Activated naive CD8-positive, alpha-beta T cell treated with anti-CD3 and anti-CD28 coated beads, Interleukin-2, amount 10 ng/mL, durations not matched to agents 7 days and 5 days (primary cell): Measurements from ENCODE around the gene PLEKHM3. TPM values are rescaled to one million over a fixed set of nuclear protein-coding genes. Genes with fewer than 3 reads are reported as not detected.

ENCODE experiments used
- ATAC-seq: fragments of 150-1000 bp; cut with Tn5 transposase; one replicate; pipeline ENCODE4 v1.10.0; 2021; ENCODE audit warnings: low read depth, moderate library complexity
- POLR2A ChIA-PET: fragments of 350-600 bp; sonication (Branson Sonifier 250); formaldehyde crosslinking; loops from one replicate; lab custom pipeline; 2021; ENCODE audit warnings: antibody characterized with exemption; lab: Charles Lee
- DNase-seq: peaks from one replicate; pipeline ENCODE4 v3.0.0; 2021
- H3K27ac Mint-ChIP-seq: one replicate; pipeline ENCODE4 v1.8.0; 2022; ENCODE audit warnings: mild to moderate bottlenecking, mixed read lengths
- H3K27me3 Mint-ChIP-seq: one replicate; pipeline ENCODE4 v1.8.0; 2022; ENCODE audit warnings: mild to moderate bottlenecking, moderate library complexity, mixed read lengths
- H3K36me3 Mint-ChIP-seq: one replicate; pipeline ENCODE4 v1.8.0; 2021; ENCODE audit warnings: mild to moderate bottlenecking, mixed read lengths
- H3K4me1 Mint-ChIP-seq: one replicate; pipeline ENCODE4 v1.8.0; 2021; ENCODE audit warnings: mixed read lengths
- H3K4me3 Mint-ChIP-seq: one replicate; pipeline ENCODE4 v1.8.0; 2022; ENCODE audit warnings: mild to moderate bottlenecking, moderate library complexity, mixed read lengths
- H3K9me3 Mint-ChIP-seq: one replicate; pipeline ENCODE4 v1.8.0; 2021; ENCODE audit warnings: mixed read lengths
- total RNA-seq, 2 experiments: library from RNA; stranded (reverse); gene quantifications; one replicate each; pipeline ENCODE4 v1.2.3, GENCODE V29; 2021

Gene PLEKHM3
- total RNA-seq, 2 experiments from 2014 or later, result 8.7 to 9.5 TPM

GRCh38 chr2:207905546-207905945, 119.8 kb downstream of the PLEKHM3 start:
- no peak overlapping the region for H3K4me3 Mint-ChIP-seq
- POLR2A ChIA-PET, result no interaction called here

DNA sequence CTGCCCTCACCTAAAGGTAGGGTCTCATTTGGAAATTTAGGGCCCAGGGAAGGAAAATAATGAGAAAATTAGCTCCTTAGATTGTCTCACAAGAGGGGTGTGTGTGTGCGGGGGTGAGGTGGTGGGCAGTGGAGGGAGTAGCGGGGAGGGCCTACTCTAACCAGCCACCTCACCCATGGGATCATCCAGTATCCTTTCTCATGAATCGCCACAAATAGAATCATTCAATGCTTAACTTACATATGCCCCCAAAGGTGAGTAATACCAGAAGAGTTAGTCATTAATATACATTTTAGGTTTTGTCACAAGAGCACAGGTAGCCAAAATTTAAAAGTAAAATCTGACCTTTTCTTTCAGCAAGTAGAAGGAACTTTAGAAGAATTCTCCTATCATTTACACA, 122.1 kb downstream of the PLEKHM3 start:
- Mint-ChIP-seq H3K9me3 (no peaks in the 10 kb centered on the region), H3K27me3 (no peaks in the 10 kb centered on the region), H3K27ac (no peak overlapping the region), H3K36me3 (no peaks in the 10 kb centered on the region), H3K4me3 (no peak overlapping the region), H3K4me1 (no peaks in the 10 kb centered on the region)
- DNase-seq, result no peak
- ATAC-seq, result no peak
- POLR2A ChIA-PET, result no interaction called here

More at GRCh38 chr2:207905546-207905945, 119.8 kb downstream of the PLEKHM3 start:
- no peak for DNase-seq
- Mint-ChIP-seq H3K27me3 (no peaks in the 10 kb centered on the region), H3K36me3 (peaks cover under 1% of the 10 kb centered on the region), H3K27ac (no peak overlapping the region), H3K9me3 (no peaks in the 10 kb centered on the region), H3K4me1 (no peaks in the 10 kb centered on the region)
- ATAC-seq, result no peak

GRCh38 chr2:207902821-207903220, 122.5 kb downstream of the PLEKHM3 start:
- no peak for DNase-seq
- POLR2A ChIA-PET, result no interaction called here
- Mint-ChIP-seq H3K4me3 (no peak overlapping the region), H3K9me3 (no peaks in the 10 kb centered on the region), H3K36me3 (no peaks in the 10 kb centered on the region), H3K4me1 (no peaks in the 10 kb centered on the region), H3K27ac (no peak overlapping the region), H3K27me3 (no peaks in the 10 kb centered on the region)
- no peak for ATAC-seq

- Mint-ChIP-seq H3K4me1 (no peaks in the 10 kb centered on the region), H3K27me3 (no peaks in the 10 kb centered on the region), H3K27ac (no peak overlapping the region), H3K36me3 (no peaks in the 10 kb centered on the region), H3K4me3 (no peak overlapping the region), H3K9me3 (no peaks in the 10 kb centered on the region)
- DNase-seq (no peak), ATAC-seq (no peak)
- POLR2A ChIA-PET, result no interaction called here
These were observed 123.5 kb downstream of the PLEKHM3 start for GRCh38 chr2:207901829-207902228.

- Mint-ChIP-seq H3K4me1 (no peaks in the 10 kb centered on the region), H3K27ac (no peak overlapping the region), H3K27me3 (no peaks in the 10 kb centered on the region), H3K4me3 (no peak overlapping the region), H3K36me3 (no peaks in the 10 kb centered on the region), H3K9me3 (no peaks in the 10 kb centered on the region)
- ATAC-seq, result no peak
- no peak for DNase-seq
- POLR2A ChIA-PET, result no interaction called here
These were observed 123.9 kb downstream of the PLEKHM3 start for GRCh38 chr2:207901401-207901800.

DNA sequence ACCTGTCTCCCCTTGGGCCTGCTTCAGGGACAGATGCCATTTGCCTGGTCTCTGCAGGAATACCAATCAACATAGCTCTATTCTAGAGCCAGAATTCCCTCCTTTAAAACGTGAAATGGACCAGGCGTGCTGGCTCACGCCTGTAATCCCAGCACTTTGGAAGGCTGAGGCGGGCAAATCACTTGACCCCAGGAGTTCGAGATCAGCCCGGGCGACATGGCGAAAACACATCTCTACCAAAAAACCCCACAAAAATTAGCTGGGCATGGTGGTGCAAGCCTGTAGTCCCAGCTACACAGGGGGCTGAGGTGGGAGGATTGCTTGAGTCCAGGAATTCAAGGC, 127.0 kb downstream of the PLEKHM3 start:
- Mint-ChIP-seq H3K9me3 (no peaks in the 10 kb centered on the region), H3K4me3 (no peak overlapping the region), H3K36me3 (no peaks in the 10 kb centered on the region), H3K27ac (no peak overlapping the region), H3K27me3 (no peaks in the 10 kb centered on the region), H3K4me1 (no peaks in the 10 kb centered on the region)
- POLR2A ChIA-PET, result no interaction called here
- ATAC-seq (no peak), DNase-seq (no peak)

DNA sequence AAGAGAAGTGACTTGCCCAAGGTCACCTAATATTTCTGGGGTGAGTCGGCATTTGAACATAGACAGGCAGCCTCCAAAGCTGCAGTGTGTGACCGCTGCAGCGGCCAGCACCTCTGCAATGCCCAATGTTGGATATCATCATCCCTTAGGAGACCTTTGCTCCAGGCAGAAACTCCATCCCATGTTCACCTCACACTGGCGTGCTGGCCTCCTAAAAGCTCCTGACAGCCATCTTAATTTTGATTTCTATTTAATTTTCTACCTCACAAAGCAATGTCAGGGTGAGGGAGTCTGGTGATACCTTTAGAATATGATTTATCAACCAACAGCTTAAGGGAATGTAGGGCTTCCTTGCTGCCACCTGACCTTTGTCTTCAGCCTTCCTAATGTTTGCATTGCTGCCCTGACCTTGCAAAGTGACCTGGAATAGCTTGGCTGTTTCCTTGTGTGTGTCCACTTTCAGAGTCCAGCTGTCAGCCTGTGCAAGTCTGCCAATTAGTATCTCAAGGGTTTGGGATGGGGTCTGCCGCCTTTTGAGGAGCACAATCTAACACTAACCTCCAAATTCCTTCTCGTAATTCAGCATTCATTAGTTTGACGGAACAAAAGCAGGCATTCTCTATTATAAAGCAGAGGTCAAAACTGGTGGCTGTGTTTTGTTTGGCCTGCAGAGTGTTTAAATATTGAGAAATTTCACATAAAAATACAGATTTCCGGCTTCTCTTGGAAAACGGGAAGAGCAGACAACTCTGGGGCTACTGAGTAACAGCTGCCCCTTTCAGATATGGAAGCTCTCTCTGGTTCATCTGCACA, 127.6 kb downstream of the PLEKHM3 start:
- no peaks in the 10 kb centered on the region for H3K36me3 Mint-ChIP-seq
- ATAC-seq, result no peak
- no peak overlapping the region for H3K4me3 Mint-ChIP-seq
- DNase-seq, result no peak
- H3K9me3 Mint-ChIP-seq, result no peaks in the 10 kb centered on the region
- H3K4me1 Mint-ChIP-seq, result no peaks in the 10 kb centered on the region
- no peak overlapping the region for H3K27ac Mint-ChIP-seq
- POLR2A ChIA-PET, result no interaction called here
- no peaks in the 10 kb centered on the region for H3K27me3 Mint-ChIP-seq

DNA sequence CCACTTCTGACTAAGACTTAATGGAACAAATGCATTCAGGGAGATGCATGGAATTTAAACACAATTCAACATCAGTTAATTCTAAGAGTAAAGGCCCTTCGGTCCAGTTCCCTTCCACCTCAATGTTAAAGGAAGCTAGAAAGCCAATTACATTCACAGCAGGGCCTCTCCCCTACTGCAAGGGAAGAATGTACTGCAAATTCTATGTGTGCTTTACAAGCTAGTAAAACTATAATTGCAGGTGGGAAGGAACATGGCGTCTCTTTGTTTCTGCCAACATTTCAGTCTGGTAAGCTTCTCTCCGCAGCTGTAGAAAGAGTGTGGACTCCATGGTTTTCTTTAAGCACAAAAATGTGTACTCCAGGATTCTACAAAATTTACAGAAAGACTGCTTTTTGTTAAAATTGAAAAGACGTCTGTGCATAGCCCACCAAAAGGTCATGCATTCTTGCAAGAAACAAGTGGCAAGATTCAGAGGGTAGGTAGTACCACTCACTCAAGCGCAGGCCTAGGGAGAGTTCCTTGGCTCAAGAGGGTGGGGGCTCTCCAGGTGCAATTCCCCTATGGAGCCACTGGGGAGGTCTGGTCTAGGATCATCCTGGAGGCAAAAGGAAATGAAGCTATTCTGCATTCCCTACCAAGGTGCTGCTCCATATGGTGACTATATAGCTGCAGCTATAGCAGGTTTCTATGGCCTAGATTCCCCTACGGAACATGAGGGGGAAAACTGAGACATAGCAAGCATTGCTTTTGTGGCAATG, 128.6 kb downstream of the PLEKHM3 start:
- Mint-ChIP-seq H3K27me3 (no peaks in the 10 kb centered on the region), H3K27ac (no peak overlapping the region), H3K9me3 (no peaks in the 10 kb centered on the region), H3K4me1 (no peaks in the 10 kb centered on the region), H3K4me3 (no peak overlapping the region), H3K36me3 (no peaks in the 10 kb centered on the region)
- ATAC-seq (no peak), DNase-seq (no peak)
- POLR2A ChIA-PET, result no interaction called here

- ATAC-seq (no peak), DNase-seq (no peak)
- no peaks in the 10 kb centered on the region for H3K27me3 Mint-ChIP-seq
- POLR2A ChIA-PET, result no interaction called here
- no peaks in the 10 kb centered on the region for H3K36me3 Mint-ChIP-seq
- H3K4me1 Mint-ChIP-seq, result no peaks in the 10 kb centered on the region
- H3K4me3 Mint-ChIP-seq, result no peak overlapping the region
- H3K9me3 Mint-ChIP-seq, result no peaks in the 10 kb centered on the region
- H3K27ac Mint-ChIP-seq, result no peak overlapping the region
These were observed 130.0 kb downstream of the PLEKHM3 start for GRCh38 chr2:207895274-207895860.

DNA sequence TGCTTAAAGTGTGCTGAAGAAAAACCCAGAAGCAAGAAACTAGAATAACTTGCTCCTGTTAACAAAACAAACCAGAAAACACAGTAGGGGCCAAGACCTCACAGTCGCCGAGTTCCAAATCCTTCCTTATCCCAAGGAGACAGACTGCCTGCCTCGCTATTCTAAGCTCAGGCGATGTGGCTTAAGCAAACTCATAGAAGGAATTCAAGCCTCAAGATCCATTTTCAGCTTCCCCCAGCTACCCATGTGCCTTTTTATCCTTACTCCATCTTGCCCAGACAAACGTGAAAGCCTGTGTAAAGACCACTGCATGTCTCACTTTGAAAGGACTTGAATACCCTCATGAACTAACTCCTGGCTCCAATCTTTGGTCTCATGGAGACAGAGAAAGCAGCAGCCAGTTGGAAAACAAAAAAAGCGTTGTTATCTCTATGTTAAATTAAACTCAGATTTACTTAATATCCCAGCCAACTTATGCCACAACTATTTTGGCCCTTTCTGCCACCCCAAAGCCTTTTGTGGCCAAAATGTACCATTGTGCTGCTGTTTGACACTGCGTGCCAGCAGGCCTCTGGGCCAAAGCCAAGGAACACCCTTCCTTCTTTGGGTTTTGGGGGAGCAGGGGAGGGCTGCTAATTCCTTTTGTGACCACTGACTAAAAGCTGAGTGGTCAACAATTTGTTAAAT, 132.5 kb downstream of the PLEKHM3 start:
- no peaks in the 10 kb centered on the region for H3K4me1 Mint-ChIP-seq
- POLR2A ChIA-PET, result no interaction called here
- no peak overlapping the region for H3K27ac Mint-ChIP-seq
- no peak overlapping the region for H3K4me3 Mint-ChIP-seq
- no peak for ATAC-seq
- no peak for DNase-seq
- no peaks in the 10 kb centered on the region for H3K9me3 Mint-ChIP-seq
- no peaks in the 10 kb centered on the region for H3K36me3 Mint-ChIP-seq
- no peaks in the 10 kb centered on the region for H3K27me3 Mint-ChIP-seq

GRCh38 chr2:207891086-207891844, 134.1 kb downstream of the PLEKHM3 start:
- Mint-ChIP-seq H3K36me3 (no peaks in the 10 kb centered on the region), H3K4me1 (no peaks in the 10 kb centered on the region), H3K27me3 (no peaks in the 10 kb centered on the region), H3K4me3 (no peak overlapping the region), H3K9me3 (no peaks in the 10 kb centered on the region), H3K27ac (no peak overlapping the region)
- POLR2A ChIA-PET, result no interaction called here
- no peak for DNase-seq
- no peak for ATAC-seq

GRCh38 chr2:207887500-207887899, 137.8 kb downstream of the PLEKHM3 start:
- DNase-seq (no peak), ATAC-seq (no peak)
- H3K36me3 Mint-ChIP-seq, result no peaks in the 10 kb centered on the region
- H3K27me3 Mint-ChIP-seq, result no peaks in the 10 kb centered on the region
- H3K9me3 Mint-ChIP-seq, result no peaks in the 10 kb centered on the region
- POLR2A ChIA-PET, result no interaction called here
- no peak overlapping the region for H3K4me3 Mint-ChIP-seq
- no peaks in the 10 kb centered on the region for H3K4me1 Mint-ChIP-seq
- no peak overlapping the region for H3K27ac Mint-ChIP-seq

- DNase-seq (no peak), ATAC-seq (no peak)
- POLR2A ChIA-PET, result no interaction called here
- Mint-ChIP-seq H3K36me3 (no peaks in the 10 kb centered on the region), H3K4me1 (no peaks in the 10 kb centered on the region), H3K27me3 (no peaks in the 10 kb centered on the region), H3K27ac (no peak overlapping the region), H3K4me3 (no peak overlapping the region), H3K9me3 (no peaks in the 10 kb centered on the region)
These were observed 140.3 kb downstream of the PLEKHM3 start for GRCh38 chr2:207885010-207885409.
